Measurements from ENCODE around the gene CHAD.
"Not testable (repeated sequence)": the region's sequence is repeated elsewhere in the genome, so short reads cannot be mapped to it uniquely, and the experiment has no call there.

The CHAD gene

GRCh38 chr17:50475362-50475761, 6.7 kb upstream of the CHAD start:
- in situ Hi-C loops (cut with MboI; ENCODE audit: low sequenced_read_pairs) = no loop called here

- in situ Hi-C loops (cut with MboI; ENCODE audit: low sequenced_read_pairs) = no loop called here
Measured at GRCh38 chr17:50474523-50474922, 5.8 kb upstream of the CHAD start.

GRCh38 chr17:50473901-50474300, 5.2 kb upstream of the CHAD start:
- in situ Hi-C loops (cut with MboI; ENCODE audit: low sequenced_read_pairs) = no loop called here

GRCh38 chr17:50472761-50473161, 4.1 kb upstream of the CHAD start:
- in situ Hi-C loops (cut with MboI; ENCODE audit: low sequenced_read_pairs) = not testable (repeated sequence)

GRCh38 chr17:50472286-50472685, 3.6 kb upstream of the CHAD start:
- in situ Hi-C loops (cut with MboI; ENCODE audit: low sequenced_read_pairs) = no loop called here

- in situ Hi-C loops (cut with MboI; ENCODE audit: low sequenced_read_pairs) = no loop called here
Measured at GRCh38 chr17:50471009-50471905, 2.6 kb upstream of the CHAD start.

- in situ Hi-C loops (cut with MboI; ENCODE audit: low sequenced_read_pairs) = no loop called here
Measured at GRCh38 chr17:50470426-50470825, 1.7 kb upstream of the CHAD start.

GRCh38 chr17:50469671-50470305, 1.1 kb upstream of the CHAD start:
- in situ Hi-C loops (cut with MboI; ENCODE audit: low sequenced_read_pairs) = no loop called here

GRCh38 chr17:50469208-50469605, 527 bp upstream of the CHAD start:
- in situ Hi-C loops (cut with MboI; ENCODE audit: low sequenced_read_pairs) = no loop called here

- in situ Hi-C loops (cut with MboI; ENCODE audit: low sequenced_read_pairs) = no loop called here
Measured at GRCh38 chr17:50467855-50468303, 801 bp downstream of the CHAD start.

- in situ Hi-C loops (cut with MboI; ENCODE audit: low sequenced_read_pairs) = no loop called here
Measured at GRCh38 chr17:50467114-50467854, 1.4 kb downstream of the CHAD start.

- in situ Hi-C loops (cut with MboI; ENCODE audit: low sequenced_read_pairs) = no loop called here
Measured at GRCh38 chr17:50466371-50467113, 2.1 kb downstream of the CHAD start.

- in situ Hi-C loops (cut with MboI; ENCODE audit: low sequenced_read_pairs) = no loop called here
Measured at GRCh38 chr17:50465635-50466034, 3.0 kb downstream of the CHAD start.

- in situ Hi-C loops (cut with MboI; ENCODE audit: low sequenced_read_pairs) = no loop called here
Measured at GRCh38 chr17:50465171-50465570, 3.5 kb downstream of the CHAD start.

- in situ Hi-C loops (cut with MboI; ENCODE audit: low sequenced_read_pairs) = no loop called here
Measured at GRCh38 chr17:50464736-50465135, 3.9 kb downstream of the CHAD start.

- in situ Hi-C loops (cut with MboI; ENCODE audit: low sequenced_read_pairs) = no loop called here
Measured at GRCh38 chr17:50464121-50464520, 4.6 kb downstream of the CHAD start.

GRCh38 chr17:50462446-50462845, 6.2 kb downstream of the CHAD start:
- in situ Hi-C loops (cut with MboI; ENCODE audit: low sequenced_read_pairs) = no loop called here

GRCh38 chr17:50461550-50462132, 7.0 kb downstream of the CHAD start:
- in situ Hi-C loops (cut with MboI; ENCODE audit: low sequenced_read_pairs) = no loop called here

- in situ Hi-C loops (cut with MboI; ENCODE audit: low sequenced_read_pairs) = no loop called here
Measured at GRCh38 chr17:50460831-50461526, 7.7 kb downstream of the CHAD start.

- in situ Hi-C loops (cut with MboI; ENCODE audit: low sequenced_read_pairs) = no loop called here
Measured at GRCh38 chr17:50459756-50460155, 8.9 kb downstream of the CHAD start.

Data from HL-60/S4 treated with retinoic acid at 250 ng/mL for 4 days and 3 days (cell line).